Measurements from ENCODE around the gene CRIM1.

CRIM1 gene

GRCh38 chr2:36330473-36331395 lies 24.8 kb upstream of the CRIM1 start:
- Histone ChIP-seq H3K23ac (ENCODE audit: low read depth, low read length, poor library complexity) (no peak overlapping the region), H3K4me1 (ENCODE audit: control insufficient read depth in 2 of 2, insufficient read depth in 1 of 2, low read depth in 1 of 2, low read length in 2 of 2) (peaks cover 0 to 2% of the 10 kb centered on the region in 2 donors), H3K27me3 (ENCODE audit: control insufficient read depth in 3 of 3, insufficient read depth in 3 of 3, low read depth in 1 of 3, low read length in 3 of 3) (no peaks in the 10 kb centered on the region), H4K8ac (ENCODE audit: low read depth, low read length) (no peak overlapping the region), H3K36me3 (replicated peaks in 1 of 2; ENCODE audit: control insufficient read depth in 2 of 2, insufficient read depth in 2 of 2, low read length in 2 of 2) (no peaks in the 10 kb centered on the region), H2BK5ac (ENCODE audit: low read length) (no peak overlapping the region), H2AK5ac (ENCODE audit: low read depth, low read length) (no peak overlapping the region), H2BK120ac (ENCODE audit: low read depth, low read length) (no peak overlapping the region), H3K14ac (ENCODE audit: low read length) (no peak overlapping the region), H4K91ac (ENCODE audit: low read depth, low read length, poor library complexity) (no peak overlapping the region), H3K4ac (ENCODE audit: low read length) (no peak overlapping the region), H2BK15ac (ENCODE audit: low read length) (no peak overlapping the region), H3K9ac (ENCODE audit: low read depth, low read length, poor library complexity) (no peak overlapping the region), H3K18ac (ENCODE audit: low read length) (no peak overlapping the region), H3K4me2 (ENCODE audit: insufficient read depth, low read length, poor library complexity, severe bottlenecking) (no peak overlapping the region), H3K79me1 (ENCODE audit: low read depth, low read length) (no peaks in the 10 kb centered on the region), H3K27ac (replicated peaks; ENCODE audit: low read length) (no peak overlapping the region), H2BK12ac (ENCODE audit: low read length) (no peak overlapping the region), H3K4me3 (ENCODE audit: low read length in 2 of 2) (no peak overlapping the region), H3K9me3 (replicated peaks in 1 of 2; ENCODE audit: control insufficient read depth in 2 of 2, insufficient read depth in 1 of 2, low read depth in 1 of 2, low read length in 2 of 2) (no peaks in the 10 kb centered on the region), H2AFZ (ENCODE audit: low read length) (no peak overlapping the region)
- WGBS, 2 donors (ENCODE audit: extremely low coverage in 2 of 2, insufficient read length in 2 of 2, insufficient replicate concordance in 1 of 2) = no CpG with 5 or more reads among the region's 3 CpGs
- no peak for DNase-seq (ENCODE audit: low spot score)

DNA sequence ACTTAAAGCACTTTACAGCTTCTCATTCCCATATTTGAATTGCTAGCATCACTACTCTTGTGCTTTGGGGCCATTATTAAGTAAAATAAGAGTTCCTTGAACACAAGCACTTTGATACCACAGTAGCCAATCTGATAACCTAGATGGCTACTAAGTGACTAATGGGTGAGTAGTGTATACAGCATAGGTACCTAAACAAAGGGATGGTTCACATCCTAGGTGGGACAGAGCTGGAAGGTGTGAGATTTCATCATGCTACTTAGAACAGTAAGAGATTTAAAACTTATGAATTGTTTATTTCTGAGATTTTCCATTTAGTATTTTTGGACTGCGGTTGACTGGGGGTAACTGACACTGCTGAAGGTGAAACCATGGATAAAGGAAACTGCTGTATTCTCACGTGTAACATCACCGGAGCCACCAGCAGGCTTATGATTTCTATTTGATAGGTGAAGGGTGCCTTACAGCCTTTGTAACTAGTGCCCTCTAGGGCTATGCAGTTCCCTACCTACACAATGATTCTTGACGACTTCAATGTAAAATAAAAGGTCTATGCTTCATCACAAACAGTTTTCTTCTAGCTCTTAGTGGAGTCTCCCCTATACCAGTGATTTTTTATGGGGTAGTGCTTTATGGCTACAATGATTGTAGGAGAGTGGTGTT lies 22.1 kb upstream of the CRIM1 start:
- Histone ChIP-seq H3K36me3 (replicated peaks in 1 of 2; ENCODE audit: control insufficient read depth in 2 of 2, insufficient read depth in 2 of 2, low read length in 2 of 2) (no peaks in the 10 kb centered on the region), H3K27me3 (ENCODE audit: control insufficient read depth in 3 of 3, insufficient read depth in 3 of 3, low read depth in 1 of 3, low read length in 3 of 3) (no peaks in the 10 kb centered on the region), H3K18ac (ENCODE audit: low read length) (no peak overlapping the region), H3K14ac (ENCODE audit: low read length) (no peak overlapping the region), H3K79me1 (ENCODE audit: low read depth, low read length) (no peaks in the 10 kb centered on the region), H2BK12ac (ENCODE audit: low read length) (no peak overlapping the region), H4K8ac (ENCODE audit: low read depth, low read length) (no peak overlapping the region), H2BK120ac (ENCODE audit: low read depth, low read length) (no peak overlapping the region), H3K4ac (ENCODE audit: low read length) (no peak overlapping the region), H2BK5ac (ENCODE audit: low read length) (no peak overlapping the region), H2AK5ac (ENCODE audit: low read depth, low read length) (no peak overlapping the region), H3K9ac (ENCODE audit: low read depth, low read length, poor library complexity) (no peak overlapping the region), H3K4me1 (ENCODE audit: control insufficient read depth in 2 of 2, insufficient read depth in 1 of 2, low read depth in 1 of 2, low read length in 2 of 2) (peaks cover 0 to 2% of the 10 kb centered on the region in 2 donors), H3K23ac (ENCODE audit: low read depth, low read length, poor library complexity) (no peak overlapping the region), H3K27ac (replicated peaks; ENCODE audit: low read length) (no peak overlapping the region), H3K4me3 (ENCODE audit: low read length in 2 of 2) (no peak overlapping the region), H2AFZ (ENCODE audit: low read length) (no peak overlapping the region), H4K91ac (ENCODE audit: low read depth, low read length, poor library complexity) (no peak overlapping the region), H3K9me3 (replicated peaks in 1 of 2; ENCODE audit: control insufficient read depth in 2 of 2, insufficient read depth in 1 of 2, low read depth in 1 of 2, low read length in 2 of 2) (no peaks in the 10 kb centered on the region), H3K4me2 (ENCODE audit: insufficient read depth, low read length, poor library complexity, severe bottlenecking) (no peak overlapping the region), H2BK15ac (ENCODE audit: low read length) (no peak overlapping the region)
- DNase-seq (ENCODE audit: low spot score) = no peak
- no CpG with 5 or more reads among the region's 4 CpGs for WGBS, 2 donors (ENCODE audit: extremely low coverage in 2 of 2, insufficient read length in 2 of 2, insufficient replicate concordance in 1 of 2)

- no peaks in the 10 kb centered on the region for H3K79me1 ChIP-seq (ENCODE audit: low read depth, low read length)
- no peak overlapping the region for H2BK5ac ChIP-seq (ENCODE audit: low read length)
- no peak overlapping the region for H2BK15ac ChIP-seq (ENCODE audit: low read length)
- no peak overlapping the region for H3K4ac ChIP-seq (ENCODE audit: low read length)
- H3K27ac ChIP-seq (replicated peaks; ENCODE audit: low read length) = no peak overlapping the region
- H2AK5ac ChIP-seq (ENCODE audit: low read depth, low read length) = no peak overlapping the region
- H3K14ac ChIP-seq (ENCODE audit: low read length) = no peak overlapping the region
- H2BK120ac ChIP-seq (ENCODE audit: low read depth, low read length) = no peak overlapping the region
- no peak overlapping the region for H3K4me3 ChIP-seq (ENCODE audit: low read length in 2 of 2)
- DNase-seq (ENCODE audit: low spot score) = no peak
- no peak overlapping the region for H4K8ac ChIP-seq (ENCODE audit: low read depth, low read length)
- no CpG with 5 or more reads among the region's 5 CpGs for WGBS, 2 donors (ENCODE audit: extremely low coverage in 2 of 2, insufficient read length in 2 of 2, insufficient replicate concordance in 1 of 2)
- peaks cover 0 to 2% of the 10 kb centered on the region in 2 donors for H3K4me1 ChIP-seq (ENCODE audit: control insufficient read depth in 2 of 2, insufficient read depth in 1 of 2, low read depth in 1 of 2, low read length in 2 of 2)
- no peaks in the 10 kb centered on the region for H3K9me3 ChIP-seq (replicated peaks in 1 of 2; ENCODE audit: control insufficient read depth in 2 of 2, insufficient read depth in 1 of 2, low read depth in 1 of 2, low read length in 2 of 2)
- no peaks in the 10 kb centered on the region for H3K27me3 ChIP-seq (ENCODE audit: control insufficient read depth in 3 of 3, insufficient read depth in 3 of 3, low read depth in 1 of 3, low read length in 3 of 3)
- no peak overlapping the region for H2BK12ac ChIP-seq (ENCODE audit: low read length)
- H4K91ac ChIP-seq (ENCODE audit: low read depth, low read length, poor library complexity) = no peak overlapping the region
- H3K36me3 ChIP-seq (replicated peaks in 1 of 2; ENCODE audit: control insufficient read depth in 2 of 2, insufficient read depth in 2 of 2, low read length in 2 of 2) = no peaks in the 10 kb centered on the region
- no peak overlapping the region for H3K9ac ChIP-seq (ENCODE audit: low read depth, low read length, poor library complexity)
- H3K4me2 ChIP-seq (ENCODE audit: insufficient read depth, low read length, poor library complexity, severe bottlenecking) = no peak overlapping the region
- no peak overlapping the region for H3K23ac ChIP-seq (ENCODE audit: low read depth, low read length, poor library complexity)
- no peak overlapping the region for H2AFZ ChIP-seq (ENCODE audit: low read length)
- H3K18ac ChIP-seq (ENCODE audit: low read length) = no peak overlapping the region
Measured at GRCh38 chr2:36335597-36335996, 20.0 kb upstream of the CRIM1 start.

- no peak overlapping the region for H2AK5ac ChIP-seq (ENCODE audit: low read depth, low read length)
- H2BK5ac ChIP-seq (ENCODE audit: low read length) = no peak overlapping the region
- H4K91ac ChIP-seq (ENCODE audit: low read depth, low read length, poor library complexity) = no peak overlapping the region
- no peak overlapping the region for H2AFZ ChIP-seq (ENCODE audit: low read length)
- H3K9me3 ChIP-seq (replicated peaks in 1 of 2; ENCODE audit: control insufficient read depth in 2 of 2, insufficient read depth in 1 of 2, low read depth in 1 of 2, low read length in 2 of 2) = no peaks in the 10 kb centered on the region
- H3K23ac ChIP-seq (ENCODE audit: low read depth, low read length, poor library complexity) = no peak overlapping the region
- H3K14ac ChIP-seq (ENCODE audit: low read length) = no peak overlapping the region
- H3K4ac ChIP-seq (ENCODE audit: low read length) = no peak overlapping the region
- H2BK15ac ChIP-seq (ENCODE audit: low read length) = no peak overlapping the region
- no CpG with 5 or more reads among the region's 2 CpGs for WGBS, 2 donors (ENCODE audit: extremely low coverage in 2 of 2, insufficient read length in 2 of 2, insufficient replicate concordance in 1 of 2)
- H3K4me3 ChIP-seq (ENCODE audit: low read length in 2 of 2) = no peak overlapping the region
- H3K4me1 ChIP-seq (ENCODE audit: control insufficient read depth in 2 of 2, insufficient read depth in 1 of 2, low read depth in 1 of 2, low read length in 2 of 2) = no peaks in the 10 kb centered on the region
- H2BK12ac ChIP-seq (ENCODE audit: low read length) = no peak overlapping the region
- H2BK120ac ChIP-seq (ENCODE audit: low read depth, low read length) = no peak overlapping the region
- H3K9ac ChIP-seq (ENCODE audit: low read depth, low read length, poor library complexity) = no peak overlapping the region
- no peaks in the 10 kb centered on the region for H3K79me1 ChIP-seq (ENCODE audit: low read depth, low read length)
- H3K36me3 ChIP-seq (replicated peaks in 1 of 2; ENCODE audit: control insufficient read depth in 2 of 2, insufficient read depth in 2 of 2, low read length in 2 of 2) = no peaks in the 10 kb centered on the region
- no peak for DNase-seq (ENCODE audit: low spot score)
- H3K27ac ChIP-seq (replicated peaks; ENCODE audit: low read length) = no peak overlapping the region
- no peak overlapping the region for H4K8ac ChIP-seq (ENCODE audit: low read depth, low read length)
- H3K18ac ChIP-seq (ENCODE audit: low read length) = no peak overlapping the region
- no peak overlapping the region for H3K4me2 ChIP-seq (ENCODE audit: insufficient read depth, low read length, poor library complexity, severe bottlenecking)
- H3K27me3 ChIP-seq (ENCODE audit: control insufficient read depth in 3 of 3, insufficient read depth in 3 of 3, low read depth in 1 of 3, low read length in 3 of 3) = no peaks in the 10 kb centered on the region
Measured at GRCh38 chr2:36336321-36336720, 19.3 kb upstream of the CRIM1 start.
